SK-N-MC (cell line): ENCODE results near the gene FOXRED2.

Experiments used
- EZH2 ChIP-seq: fragments of 200-600 bp; sonication (generic); IDR thresholded peaks from one replicate; pipeline ENCODE4 v1.6.1; 2017; ENCODE audit warnings: antibody characterized with exemption
- POLR2AphosphoS5 ChIP-seq: IDR thresholded peaks from 2 replicates; pipeline ENCODE4 v1.6.1; 2012; ENCODE audit warnings: mild to moderate bottlenecking, low read depth, low read length, borderline replicate concordance

DNA sequence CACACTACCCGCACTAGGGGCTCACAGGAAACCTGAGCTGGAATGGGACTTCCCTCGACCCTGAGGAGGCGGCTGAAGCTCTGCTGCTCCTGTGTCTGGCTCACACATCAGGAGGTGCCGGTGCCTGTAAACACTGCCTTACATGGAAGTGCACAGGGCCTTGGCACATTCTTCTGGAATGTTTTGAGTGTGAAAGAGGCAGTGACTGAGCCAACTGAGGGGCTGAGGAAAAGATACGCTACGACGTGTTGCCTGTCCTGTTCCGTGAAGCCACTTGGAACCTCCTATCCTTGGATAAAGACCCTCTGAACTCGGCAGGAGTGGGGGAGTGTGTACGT, 35.9 kb downstream of the FOXRED2 start:
- TF ChIP-seq POLR2AphosphoS5, result no peak
- no peak for TF ChIP-seq EZH2
